Activated B cell treated with CpG ODN at 0.5 μM for 24 hours (primary cell): ENCODE data around the gene ARNT2. TPM values are rescaled to one million over a fixed set of nuclear protein-coding genes. Genes with fewer than 3 reads are reported as not detected.

Experiments
- ATAC-seq: fragments of 200-7000 bp; cut with Tn5 transposase; one replicate; pipeline ENCODE4 v1.10.0; 2021; ENCODE audit warnings: low read depth, mild to moderate bottlenecking, moderate library complexity
- CTCF ChIA-PET: fragments of 350-600 bp; sonication (Branson Sonifier 250); formaldehyde crosslinking; loops from one replicate; lab custom pipeline; 2021; ENCODE audit warnings: antibody characterized with exemption; lab: Charles Lee
- POLR2A ChIA-PET: fragments of 350-600 bp; sonication (Branson Sonifier 250); formaldehyde crosslinking; loops from one replicate; lab custom pipeline; 2021; ENCODE audit warnings: antibody characterized with exemption; lab: Charles Lee
- DNase-seq: peaks from one replicate; pipeline ENCODE4 v3.0.0; 2022
- H3K27ac Mint-ChIP-seq: one replicate; pipeline ENCODE4 v1.8.0; 2020; ENCODE audit warnings: mixed read lengths
- H3K27me3 Mint-ChIP-seq: one replicate; pipeline ENCODE4 v1.8.0; 2021; ENCODE audit warnings: mixed read lengths
- H3K36me3 Mint-ChIP-seq: one replicate; pipeline ENCODE4 v1.8.0; 2021; ENCODE audit warnings: low read depth, mixed read lengths
- H3K4me1 Mint-ChIP-seq: one replicate; pipeline ENCODE4 v1.8.0; 2021; ENCODE audit warnings: mixed read lengths
- H3K4me3 Mint-ChIP-seq: one replicate; pipeline ENCODE4 v1.8.0; 2020; ENCODE audit warnings: mild to moderate bottlenecking, mixed read lengths
- H3K9me3 Mint-ChIP-seq: one replicate; pipeline ENCODE4 v1.8.0; 2020; ENCODE audit warnings: mixed read lengths
- CTCF ChIP-seq: fragments of 200-600 bp; IDR thresholded peaks from one replicate; pipeline ENCODE4 v1.8.0; 2022; ENCODE audit warnings: antibody characterized with exemption, mild to moderate bottlenecking
- intact Hi-C: fragments of 100-400 bp; cut with micrococcal nuclease; formaldehyde crosslinking; loops from one replicate; pipeline ENCODE4 v1.15.1; 2024
- total RNA-seq: library from RNA; stranded (reverse); gene quantifications from 2 replicates; pipeline ENCODE4 v1.2.3, GENCODE V29; 2022

The ARNT2 gene
- total RNA-seq, 1 donor from 2014 or later = not detected

GRCh38 chr15:80615783-80616391, 211.7 kb downstream of the ARNT2 start:
- H3K4me3 Mint-ChIP-seq = no peak overlapping the region
- DNase-seq (no peak), ATAC-seq (no peak)
- peaks cover 26% of the 10 kb centered on the region for H3K27me3 Mint-ChIP-seq
- ChIA-PET POLR2A (no interaction called here), CTCF (no interaction called here)
- no peak for TF ChIP-seq CTCF
- no peaks in the 10 kb centered on the region for H3K36me3 Mint-ChIP-seq
- intact Hi-C loops = no loop called here
- no peak overlapping the region for H3K27ac Mint-ChIP-seq
- no peaks in the 10 kb centered on the region for H3K9me3 Mint-ChIP-seq
- no peaks in the 10 kb centered on the region for H3K4me1 Mint-ChIP-seq

GRCh38 chr15:80618685-80619400, 214.7 kb downstream of the ARNT2 start:
- H3K36me3 Mint-ChIP-seq = no peaks in the 10 kb centered on the region
- CTCF ChIA-PET = interaction anchor here (1.6 kb wide), 1 partner anchor 158 kb away, joined by 3 read pairs; no protein-coding TSS in a partner anchor
- POLR2A ChIA-PET = no interaction called here
- no peak overlapping the region for H3K4me3 Mint-ChIP-seq
- ATAC-seq (no peak), DNase-seq (no peak)
- TF ChIP-seq CTCF = no peak
- peaks cover 33% of the 10 kb centered on the region for H3K27me3 Mint-ChIP-seq
- peaks cover 9% of the 10 kb centered on the region for H3K9me3 Mint-ChIP-seq
- no peak overlapping the region for H3K27ac Mint-ChIP-seq
- H3K4me1 Mint-ChIP-seq = no peaks in the 10 kb centered on the region
- intact Hi-C loops = no loop called here

GRCh38 chr15:80619680-80620079, 215.5 kb downstream of the ARNT2 start:
- H3K4me1 Mint-ChIP-seq = no peaks in the 10 kb centered on the region
- H3K27me3 Mint-ChIP-seq = peaks cover 31% of the 10 kb centered on the region
- CTCF ChIA-PET = no interaction called here
- POLR2A ChIA-PET = no interaction called here
- H3K27ac Mint-ChIP-seq = no peak overlapping the region
- ATAC-seq = no peak
- TF ChIP-seq CTCF = no peak
- DNase-seq = no peak
- H3K36me3 Mint-ChIP-seq = no peaks in the 10 kb centered on the region
- intact Hi-C loops = no loop called here
- no peak overlapping the region for H3K4me3 Mint-ChIP-seq
- H3K9me3 Mint-ChIP-seq = peaks cover 9% of the 10 kb centered on the region

GRCh38 chr15:80620141-80620540, 216.0 kb downstream of the ARNT2 start:
- ChIA-PET POLR2A (no interaction called here), CTCF (no interaction called here)
- intact Hi-C loops = no loop called here
- Mint-ChIP-seq H3K27me3 (peaks cover 30% of the 10 kb centered on the region), H3K36me3 (no peaks in the 10 kb centered on the region), H3K27ac (no peak overlapping the region), H3K4me1 (no peaks in the 10 kb centered on the region), H3K9me3 (peaks cover 9% of the 10 kb centered on the region), H3K4me3 (no peak overlapping the region)
- no peak for ATAC-seq
- DNase-seq = no peak
- TF ChIP-seq CTCF = no peak

- peaks cover 9% of the 10 kb centered on the region for H3K9me3 Mint-ChIP-seq
- H3K4me3 Mint-ChIP-seq = no peak overlapping the region
- intact Hi-C loops = no loop called here
- TF ChIP-seq CTCF = no peak
- no peak overlapping the region for H3K27ac Mint-ChIP-seq
- no peak for DNase-seq
- CTCF ChIA-PET = no interaction called here
- ATAC-seq = no peak
- POLR2A ChIA-PET = no interaction called here
- no peaks in the 10 kb centered on the region for H3K4me1 Mint-ChIP-seq
- peaks cover 27% of the 10 kb centered on the region for H3K27me3 Mint-ChIP-seq
- H3K36me3 Mint-ChIP-seq = no peaks in the 10 kb centered on the region
These were observed 216.7 kb downstream of the ARNT2 start for GRCh38 chr15:80620931-80621330.
